ENCODE data around the gene SYT6. TPM values are rescaled to one million over a fixed set of nuclear protein-coding genes. Genes with fewer than 3 reads are reported as not detected.
"Not testable (repeated sequence)": the region's sequence is repeated elsewhere in the genome, so short reads cannot be mapped to it uniquely, and the experiment has no call there.

Gene SYT6
- total RNA-seq, 1 experiment from 2014 or later: 66.0 TPM

GRCh38 chr1:114061121-114061830, 92.4 kb downstream of the SYT6 start:
- intact Hi-C loops (cut with micrococcal nuclease; ENCODE audit: unreplicated experiment): no loop called here
- ChIA-PET CTCF (no interaction called here), POLR2A (ENCODE audit: low non-redundant PET) (no interaction called here)
- Histone ChIP-seq H3K4me1 (ENCODE audit: insufficient read depth, low read length, poor library complexity, severe bottlenecking) (peaks cover 18% of the 10 kb centered on the region), H3K27ac (ENCODE audit: low read depth, low read length, poor library complexity, severe bottlenecking) (no peak overlapping the region), H3K27me3 (replicated peaks; ENCODE audit: insufficient read depth, low read depth, low read length, poor library complexity) (no peaks in the 10 kb centered on the region), H3K4me3 (ENCODE audit: low read depth, low read length, poor library complexity, severe bottlenecking) (no peak overlapping the region), H3K36me3 (ENCODE audit: insufficient read depth, low read length, poor library complexity, severe bottlenecking) (no peaks in the 10 kb centered on the region), H3K9me3 (ENCODE audit: low read depth, low read length, poor library complexity, severe bottlenecking) (peaks cover 8% of the 10 kb centered on the region)
- DNase-seq (ENCODE audit: low spot score): no peak
- BruUV-seq (replicated peaks): no TSS peak
- TF ChIP-seq EZH2 (IDR thresholded peaks at IDR 0.05; ENCODE audit: borderline replicate concordance, low read depth, low read length, poor library complexity, severe bottlenecking): no peak
- no peak for TF ChIP-seq CTCF (conservative IDR thresholded peaks at IDR 0.05; ENCODE audit: low read depth, low read length)

DNA sequence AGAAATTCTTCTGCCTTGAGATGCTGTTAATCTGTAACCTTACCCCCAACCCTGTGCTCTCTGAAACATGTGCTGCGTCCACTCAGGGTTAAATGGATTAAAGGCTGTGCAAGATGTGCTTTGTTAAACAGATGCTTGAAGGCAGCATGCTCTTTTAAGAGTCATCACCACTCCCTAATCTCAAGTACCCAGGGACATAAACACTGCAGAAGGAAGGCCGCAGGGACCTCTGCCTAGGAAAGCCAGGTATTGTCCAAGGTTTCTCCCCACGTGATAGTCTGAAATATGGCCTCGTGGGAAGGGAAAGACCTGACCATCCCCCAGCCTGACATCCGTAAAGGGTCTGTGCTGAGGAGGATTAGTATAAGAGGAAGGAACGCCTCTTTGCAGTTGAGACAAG, 95.4 kb downstream of the SYT6 start:
- BruUV-seq (replicated peaks); H3K4me3 ChIP-seq (ENCODE audit: low read depth, low read length, poor library complexity, severe bottlenecking); H3K36me3 ChIP-seq (ENCODE audit: insufficient read depth, low read length, poor library complexity, severe bottlenecking); H3K9me3 ChIP-seq (ENCODE audit: low read depth, low read length, poor library complexity, severe bottlenecking); DNase-seq (ENCODE audit: low spot score); CTCF ChIA-PET; H3K27ac ChIP-seq (ENCODE audit: low read depth, low read length, poor library complexity, severe bottlenecking); intact Hi-C loops (cut with micrococcal nuclease; ENCODE audit: unreplicated experiment); H3K27me3 ChIP-seq (replicated peaks; ENCODE audit: insufficient read depth, low read depth, low read length, poor library complexity): not testable (repeated sequence)
- peaks cover 13% of the 10 kb centered on the region for H3K4me1 ChIP-seq (ENCODE audit: insufficient read depth, low read length, poor library complexity, severe bottlenecking)
- POLR2A ChIA-PET (ENCODE audit: low non-redundant PET): interaction anchor here (0.6 kb wide), 1 partner anchor 452 kb away, joined by 4 read pairs; no protein-coding TSS in a partner anchor

GRCh38 chr1:114054148-114054547, 99.5 kb downstream of the SYT6 start:
- no peaks in the 10 kb centered on the region for H3K36me3 ChIP-seq (ENCODE audit: insufficient read depth, low read length, poor library complexity, severe bottlenecking)
- ChIA-PET CTCF (no interaction called here), POLR2A (ENCODE audit: low non-redundant PET) (no interaction called here)
- TF ChIP-seq EZH2 (IDR thresholded peaks at IDR 0.05; ENCODE audit: borderline replicate concordance, low read depth, low read length, poor library complexity, severe bottlenecking) (no peak), CTCF (conservative IDR thresholded peaks at IDR 0.05; ENCODE audit: low read depth, low read length) (no peak)
- BruUV-seq (replicated peaks): no TSS peak
- no peak overlapping the region for H3K27ac ChIP-seq (ENCODE audit: low read depth, low read length, poor library complexity, severe bottlenecking)
- H3K4me1 ChIP-seq (ENCODE audit: insufficient read depth, low read length, poor library complexity, severe bottlenecking): no peaks in the 10 kb centered on the region
- intact Hi-C loops (cut with micrococcal nuclease; ENCODE audit: unreplicated experiment): no loop called here
- DNase-seq (ENCODE audit: low spot score): no peak
- no peak overlapping the region for H3K4me3 ChIP-seq (ENCODE audit: low read depth, low read length, poor library complexity, severe bottlenecking)
- H3K9me3 ChIP-seq (ENCODE audit: low read depth, low read length, poor library complexity, severe bottlenecking): no peaks in the 10 kb centered on the region
- H3K27me3 ChIP-seq (replicated peaks; ENCODE audit: insufficient read depth, low read depth, low read length, poor library complexity): no peaks in the 10 kb centered on the region

- TF ChIP-seq CTCF (conservative IDR thresholded peaks at IDR 0.05; ENCODE audit: low read depth, low read length): no peak
- TF ChIP-seq EZH2 (IDR thresholded peaks at IDR 0.05; ENCODE audit: borderline replicate concordance, low read depth, low read length, poor library complexity, severe bottlenecking): no peak
- Histone ChIP-seq H3K27me3 (replicated peaks; ENCODE audit: insufficient read depth, low read depth, low read length, poor library complexity) (no peaks in the 10 kb centered on the region), H3K36me3 (ENCODE audit: insufficient read depth, low read length, poor library complexity, severe bottlenecking) (no peaks in the 10 kb centered on the region), H3K4me1 (ENCODE audit: insufficient read depth, low read length, poor library complexity, severe bottlenecking) (no peaks in the 10 kb centered on the region), H3K4me3 (ENCODE audit: low read depth, low read length, poor library complexity, severe bottlenecking) (no peak overlapping the region), H3K9me3 (ENCODE audit: low read depth, low read length, poor library complexity, severe bottlenecking) (no peaks in the 10 kb centered on the region), H3K27ac (ENCODE audit: low read depth, low read length, poor library complexity, severe bottlenecking) (no peak overlapping the region)
- ChIA-PET CTCF (no interaction called here), POLR2A (ENCODE audit: low non-redundant PET) (no interaction called here)
- DNase-seq (ENCODE audit: low spot score): no peak
- intact Hi-C loops (cut with micrococcal nuclease; ENCODE audit: unreplicated experiment): no loop called here
- BruUV-seq (replicated peaks): no TSS peak
These were observed 105.4 kb downstream of the SYT6 start for GRCh38 chr1:114048232-114048631.
